GM12864 (cell line): ENCODE measurements around the gene ALG5.

Experiments used
- DNase-seq: peaks from one replicate; pipeline ENCODE4 v3.0.0-alpha.2; 2011; ENCODE audit warnings: low read depth
- H3K4me3 ChIP-seq: 2 replicates; pipeline ENCODE4 v1.5.1; 2011; ENCODE audit warnings: mild to moderate bottlenecking, low read depth, low read length, control low read depth
- TF ChIP-seq, protein P1 (sequence below): IDR thresholded peaks from 2 replicates; pipeline ENCODE4 v1.5.1; 2011; ENCODE audit warnings: low read depth, mild to moderate bottlenecking, moderate library complexity, low read length, control low read depth, inconsistent platforms; ENCODE audit errors: missing control alignments

ALG5 gene

DNA sequence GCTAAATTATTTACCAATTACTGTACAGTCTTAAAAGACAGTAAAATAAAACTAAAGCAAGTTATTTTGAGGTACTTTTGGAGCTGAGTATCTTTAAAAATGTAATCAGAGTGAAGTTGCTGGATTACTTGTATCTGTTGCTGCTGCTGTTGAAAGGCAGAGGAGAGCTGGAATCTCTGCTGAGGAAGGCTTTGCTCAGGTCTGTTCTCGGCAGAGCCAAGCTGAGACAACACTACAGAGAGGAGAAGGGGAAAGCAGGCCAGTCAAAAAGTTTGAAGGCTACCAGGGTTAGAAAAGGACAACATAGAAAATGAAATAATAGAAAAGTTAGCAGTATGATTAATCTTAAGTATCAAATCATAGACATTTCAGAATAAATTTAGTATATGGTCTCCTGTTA, 11.3 kb upstream of the ALG5 start:
- H3K4me3 ChIP-seq, result no peak overlapping the region
- DNase-seq, result no peak
- TF ChIP-seq, protein P1, sequence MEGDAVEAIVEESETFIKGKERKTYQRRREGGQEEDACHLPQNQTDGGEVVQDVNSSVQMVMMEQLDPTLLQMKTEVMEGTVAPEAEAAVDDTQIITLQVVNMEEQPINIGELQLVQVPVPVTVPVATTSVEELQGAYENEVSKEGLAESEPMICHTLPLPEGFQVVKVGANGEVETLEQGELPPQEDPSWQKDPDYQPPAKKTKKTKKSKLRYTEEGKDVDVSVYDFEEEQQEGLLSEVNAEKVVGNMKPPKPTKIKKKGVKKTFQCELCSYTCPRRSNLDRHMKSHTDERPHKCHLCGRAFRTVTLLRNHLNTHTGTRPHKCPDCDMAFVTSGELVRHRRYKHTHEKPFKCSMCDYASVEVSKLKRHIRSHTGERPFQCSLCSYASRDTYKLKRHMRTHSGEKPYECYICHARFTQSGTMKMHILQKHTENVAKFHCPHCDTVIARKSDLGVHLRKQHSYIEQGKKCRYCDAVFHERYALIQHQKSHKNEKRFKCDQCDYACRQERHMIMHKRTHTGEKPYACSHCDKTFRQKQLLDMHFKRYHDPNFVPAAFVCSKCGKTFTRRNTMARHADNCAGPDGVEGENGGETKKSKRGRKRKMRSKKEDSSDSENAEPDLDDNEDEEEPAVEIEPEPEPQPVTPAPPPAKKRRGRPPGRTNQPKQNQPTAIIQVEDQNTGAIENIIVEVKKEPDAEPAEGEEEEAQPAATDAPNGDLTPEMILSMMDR, result no peak

DNA sequence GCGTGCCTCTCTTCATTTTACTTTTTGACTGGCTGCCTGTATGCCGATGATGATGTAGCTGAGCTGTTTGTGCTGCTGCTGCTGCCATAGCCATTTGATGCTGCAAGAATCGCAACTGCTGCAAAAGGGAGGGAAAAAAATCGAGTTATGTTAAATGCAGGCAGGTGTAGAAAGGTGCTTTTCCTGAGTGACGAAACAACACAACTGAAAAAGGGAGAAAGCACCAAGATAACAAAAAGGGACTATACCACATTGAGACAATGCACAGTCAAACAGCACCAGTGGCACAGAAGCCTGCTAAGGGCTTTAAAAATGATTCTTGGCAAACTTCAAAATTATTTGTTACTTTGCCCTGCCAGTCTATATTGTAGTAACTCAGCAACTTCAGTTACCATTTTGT, 10.6 kb upstream of the ALG5 start:
- DNase-seq, result no peak
- TF ChIP-seq, protein P1, result no peak
- no peak overlapping the region for H3K4me3 ChIP-seq

DNA sequence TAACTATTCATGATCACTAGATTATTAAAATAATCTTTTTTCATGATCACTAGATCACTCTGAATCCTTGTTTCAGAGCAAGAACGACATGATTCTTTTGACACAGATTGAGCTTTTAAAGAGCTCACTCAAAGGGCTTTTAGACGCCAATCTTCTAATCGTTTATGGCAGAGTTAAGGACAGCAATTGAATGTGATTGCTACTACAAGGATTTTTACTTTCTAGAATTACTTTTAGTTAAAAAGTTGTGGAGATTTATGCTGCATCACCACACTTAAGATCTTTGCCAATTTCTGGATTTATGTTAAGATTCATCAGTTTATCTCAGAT, 2.7 kb upstream of the ALG5 start:
- TF ChIP-seq, protein P1, result no peak
- DNase-seq, result no peak
- peak overlapping the region; percentile 70; the same call in 1 of the 2 replicates for H3K4me3 ChIP-seq

DNA sequence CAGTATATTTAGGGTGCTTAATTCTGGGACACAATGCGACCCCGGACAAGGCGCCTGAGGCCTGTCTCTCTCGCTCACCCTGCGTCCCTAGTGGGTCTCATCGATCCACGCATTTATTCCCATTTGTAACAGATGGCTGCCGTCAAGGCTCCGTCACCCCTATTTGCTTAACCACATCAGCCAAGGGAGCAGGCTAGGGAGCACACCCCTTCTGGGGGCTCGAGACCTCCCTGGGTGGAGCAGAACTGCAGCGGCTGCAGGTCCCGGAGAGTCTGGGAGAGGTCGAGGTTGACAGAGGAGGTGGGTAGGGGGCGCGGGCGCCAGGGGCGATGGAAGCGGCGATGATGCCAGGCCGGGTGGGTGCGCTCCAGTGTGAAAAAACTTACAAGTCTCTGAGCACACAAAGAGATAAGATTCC, 507 bp downstream of the ALG5 start:
- no peak for DNase-seq
- TF ChIP-seq, protein P1, result no peak
- H3K4me3 ChIP-seq, result peak overlapping the region; percentile 99

DNA sequence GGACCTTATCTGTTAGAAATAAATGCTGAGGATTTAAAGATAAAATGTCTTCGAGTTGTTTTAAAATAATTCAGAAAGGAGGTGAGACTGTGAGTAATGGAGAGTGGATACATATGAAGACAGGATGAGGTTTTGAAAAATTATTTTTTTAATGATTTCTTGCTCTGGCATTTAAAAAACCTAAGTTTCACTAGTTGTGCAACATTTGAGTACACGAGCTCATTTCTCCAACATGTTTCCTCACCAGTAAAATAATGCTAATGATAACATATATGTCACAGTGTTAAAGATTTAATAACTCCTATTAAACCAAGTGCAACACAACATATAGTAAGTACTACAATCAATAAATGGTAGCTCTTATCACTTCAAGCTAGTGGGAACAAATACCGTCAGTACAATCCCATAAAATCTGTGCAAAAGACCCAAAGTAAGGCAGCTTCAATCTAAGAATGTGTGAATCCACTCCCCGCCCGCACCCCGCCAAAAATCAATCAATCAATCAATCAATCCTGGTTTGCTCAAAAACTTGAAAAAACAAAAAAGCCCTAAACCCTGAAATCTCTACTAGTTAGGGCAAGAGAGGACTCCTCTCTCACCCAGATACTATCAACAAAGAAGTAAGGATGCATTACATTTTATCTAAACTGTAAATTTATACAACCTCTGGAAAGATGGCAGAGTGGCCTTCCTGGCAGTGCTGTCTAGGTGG, 1.3 kb downstream of the ALG5 start:
- no peak for DNase-seq
- peak overlapping the region; percentile 99 for H3K4me3 ChIP-seq
- TF ChIP-seq, protein P1, result no peak

DNA sequence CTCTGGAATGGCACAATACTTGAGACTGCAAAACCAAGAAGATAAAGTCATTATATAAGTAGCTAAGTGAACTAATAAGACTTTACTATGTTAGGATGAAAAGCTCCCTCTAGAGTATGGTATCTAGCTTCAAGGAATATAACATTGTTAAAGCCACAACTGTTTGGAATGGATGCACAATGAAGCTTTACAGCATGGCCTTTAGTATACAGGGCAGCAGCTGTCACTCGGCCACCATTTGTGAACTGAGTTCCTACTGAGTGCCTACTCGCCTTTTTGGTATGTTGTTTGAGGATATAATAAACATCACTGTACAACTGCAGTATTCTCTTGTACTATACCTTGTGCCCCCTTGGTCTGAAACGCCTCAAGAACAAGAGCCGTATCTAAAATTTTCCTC, 6.8 kb downstream of the ALG5 start:
- H3K4me3 ChIP-seq, result no peak overlapping the region
- TF ChIP-seq, protein P1, result no peak
- DNase-seq, result no peak
